ENCODE data around the gene RBM20. TPM values are rescaled to one million over a fixed set of nuclear protein-coding genes. Genes with fewer than 3 reads are reported as not detected.
"Not testable (repeated sequence)": the region's sequence is repeated elsewhere in the genome, so short reads cannot be mapped to it uniquely, and the experiment has no call there.

The RBM20 gene
- total RNA-seq, 1 donor from 2014 or later, result 0.67 TPM

GRCh38 chr10:110867011-110867806 is 223.1 kb downstream of the RBM20 start:
- DNase-seq (ENCODE audit: low spot score); intact Hi-C loops (cut with DNase I); ATAC-seq: not testable (repeated sequence)

- DNase-seq (ENCODE audit: low spot score) (no peak), ATAC-seq (no peak)
- intact Hi-C loops (cut with DNase I), result no loop called here
Observed at GRCh38 chr10:110867807-110868465, 223.8 kb downstream of the RBM20 start.

DNA sequence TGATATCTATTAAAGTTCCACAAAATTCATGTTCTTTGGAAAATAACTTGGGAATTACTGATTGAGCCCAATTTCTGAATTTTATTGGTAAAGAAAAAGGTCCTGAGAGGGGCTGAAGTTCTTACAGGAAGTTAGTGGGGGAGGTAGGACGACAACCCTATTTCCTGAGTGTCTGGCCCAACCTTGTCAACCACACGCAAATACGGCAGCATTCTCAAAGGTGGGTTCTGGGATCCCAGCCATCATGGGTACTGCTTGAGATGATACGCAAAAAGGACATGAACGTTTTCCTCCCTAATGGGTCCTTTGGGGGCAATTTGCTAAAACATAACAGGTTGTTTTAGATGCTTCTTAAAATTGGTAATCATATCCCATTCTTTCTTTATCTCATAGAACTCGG is 224.8 kb downstream of the RBM20 start:
- intact Hi-C loops (cut with DNase I), result no loop called here
- DNase-seq (ENCODE audit: low spot score) (no peak), ATAC-seq (no peak)

- intact Hi-C loops (cut with DNase I), result no loop called here
- ATAC-seq (peak; percentile 0), DNase-seq (ENCODE audit: low spot score) (no peak)
Observed at GRCh38 chr10:110870823-110871297, 226.7 kb downstream of the RBM20 start.

DNA sequence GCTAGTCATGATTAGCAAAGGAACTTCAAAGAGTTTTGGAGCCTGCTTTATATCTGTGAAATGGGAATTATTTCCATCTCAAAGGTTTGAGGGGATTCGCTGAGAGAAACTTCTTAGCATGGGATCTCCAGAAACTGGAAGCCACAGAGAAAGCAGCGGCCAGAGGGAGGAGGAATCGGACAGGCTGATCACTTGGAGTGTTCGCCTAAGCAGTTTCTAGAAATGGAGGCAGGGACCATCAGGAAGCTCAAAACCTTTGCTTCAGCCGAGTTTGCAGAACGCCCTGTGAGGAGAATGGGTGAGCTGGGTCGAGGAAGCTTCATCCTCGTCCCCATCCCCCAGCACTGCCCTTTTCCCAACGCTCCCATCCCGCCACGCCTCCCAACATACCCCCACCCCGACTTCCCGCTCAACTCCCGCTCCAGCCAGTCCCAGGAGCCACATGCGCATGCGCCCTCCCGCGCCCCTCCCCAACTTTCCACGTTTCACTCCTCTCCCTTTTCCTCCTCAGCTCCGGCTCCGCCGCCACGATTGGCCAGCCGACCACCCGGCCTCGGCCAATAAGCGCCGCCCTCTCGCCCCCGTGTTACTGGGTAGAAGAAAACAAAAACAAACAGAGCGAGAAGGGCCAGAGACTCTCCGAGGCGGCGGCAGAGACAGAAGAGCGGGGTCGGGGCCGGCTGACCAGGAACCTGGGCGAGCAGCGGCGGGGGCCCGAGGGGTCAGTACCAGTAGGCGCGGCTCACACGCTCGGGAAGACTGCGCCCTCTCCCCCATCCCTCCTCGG is 227.4 kb downstream of the RBM20 start, which contains the start of gene PDCD4:
PDCD4 (plus strand) TSS at position 631 of the 787 bp plus-strand sequence. CDS start 4,100 bp downstream, outside the sequence.
- DNase-seq (ENCODE audit: low spot score) (peak; percentile 100), ATAC-seq (peak; percentile 97)
- intact Hi-C loops (cut with DNase I), result no loop called here

DNA sequence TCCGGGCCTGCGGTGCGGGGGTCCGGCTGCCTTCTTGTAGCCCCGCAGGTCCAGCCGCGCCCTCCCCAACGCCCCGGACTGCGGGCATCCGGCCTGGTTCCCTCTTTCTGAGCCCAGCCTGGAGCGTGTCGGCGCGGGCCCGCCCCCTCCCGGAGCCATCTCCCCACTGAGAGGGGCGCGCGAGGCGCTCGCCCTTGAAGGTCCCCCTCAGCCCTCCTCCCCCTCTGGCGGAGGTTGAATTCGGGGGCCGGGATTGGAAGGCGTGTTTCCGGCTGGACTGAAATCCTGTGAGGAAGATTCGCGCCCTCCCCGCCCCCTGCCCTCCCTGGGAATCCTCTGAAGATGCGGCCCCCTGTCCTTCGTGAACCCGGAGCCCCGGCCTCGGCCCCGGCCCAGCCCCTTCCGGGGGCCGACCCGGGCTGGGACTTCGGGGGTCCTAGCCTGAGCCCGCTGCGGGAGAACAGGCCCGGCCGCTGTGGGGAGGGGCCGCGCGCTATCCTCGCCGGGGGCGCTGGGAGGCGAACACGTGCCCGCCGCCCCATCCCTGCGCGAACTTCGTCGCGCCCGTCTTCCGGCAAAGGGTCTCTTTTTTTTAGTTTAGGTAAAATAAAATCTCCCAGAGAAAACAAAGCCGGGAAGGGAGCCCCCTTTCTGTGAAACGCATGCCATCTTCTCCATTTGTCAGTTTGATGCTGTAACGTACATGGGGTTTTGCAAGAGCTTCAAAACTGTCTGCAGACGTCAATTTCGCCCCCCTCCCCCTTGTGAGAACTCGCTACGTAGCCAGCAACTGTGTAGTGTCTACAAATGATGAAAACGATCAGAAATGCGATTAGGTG is 228.2 kb downstream of the RBM20 start:
- ATAC-seq (peak; percentile 63), DNase-seq (ENCODE audit: low spot score) (peak; percentile 86)
- intact Hi-C loops (cut with DNase I), result no loop called here

GRCh38 chr10:110872984-110873923 is 229.1 kb downstream of the RBM20 start:
- intact Hi-C loops (cut with DNase I), result no loop called here
- ATAC-seq (no peak), DNase-seq (ENCODE audit: low spot score) (no peak)

- no peak for DNase-seq (ENCODE audit: low spot score)
- intact Hi-C loops (cut with DNase I), result no loop called here
- ATAC-seq, result no peak
Observed at GRCh38 chr10:110873951-110874350, 229.8 kb downstream of the RBM20 start.

GRCh38 chr10:110876000-110876399 is 231.9 kb downstream of the RBM20 start:
- ATAC-seq (no peak), DNase-seq (ENCODE audit: low spot score) (no peak)
- intact Hi-C loops (cut with DNase I), result no loop called here

- intact Hi-C loops (cut with DNase I), result no loop called here
- no peak for DNase-seq (ENCODE audit: low spot score)
Observed at GRCh38 chr10:110876788-110877187, 232.7 kb downstream of the RBM20 start.

DNA sequence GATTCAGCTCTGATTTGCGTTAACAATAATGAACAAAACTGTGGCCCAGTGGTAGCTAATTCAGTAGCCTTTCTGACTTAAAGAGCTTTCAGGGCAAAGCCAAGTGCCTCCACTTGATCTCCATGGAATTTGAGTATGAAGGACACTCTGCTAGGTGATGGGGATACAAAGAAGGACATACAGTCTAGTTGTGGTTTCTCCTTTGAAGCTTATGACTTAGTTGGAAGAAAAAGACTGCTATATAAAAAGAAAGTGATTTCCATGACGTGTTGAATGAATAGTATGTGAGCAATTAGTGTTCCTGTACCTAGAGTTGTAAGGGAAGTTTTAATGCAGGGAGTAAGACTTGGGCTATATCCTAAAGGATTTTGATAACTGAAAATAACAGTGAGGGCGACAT is 235.9 kb downstream of the RBM20 start:
- no peak for ATAC-seq
- intact Hi-C loops (cut with DNase I), result no loop called here
- DNase-seq (ENCODE audit: low spot score), result no peak

More at GRCh38 chr10:110876788-110877187, 232.7 kb downstream of the RBM20 start:
- ATAC-seq, result no peak

DNA sequence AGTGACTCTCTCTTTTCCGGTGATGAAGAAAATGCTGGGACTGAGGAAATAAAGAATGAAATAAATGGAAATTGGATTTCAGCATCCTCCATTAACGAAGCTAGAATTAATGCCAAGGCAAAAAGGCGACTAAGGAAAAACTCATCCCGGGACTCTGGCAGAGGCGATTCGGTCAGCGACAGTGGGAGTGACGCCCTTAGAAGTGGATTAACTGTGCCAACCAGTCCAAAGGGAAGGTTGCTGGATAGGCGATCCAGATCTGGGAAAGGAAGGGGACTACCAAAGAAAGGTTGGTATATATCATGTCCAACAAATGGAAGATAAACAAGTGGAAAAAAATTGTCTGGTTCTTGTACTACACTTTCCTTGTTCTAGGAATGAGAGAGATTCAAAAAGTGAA is 237.1 kb downstream of the RBM20 start:
- intact Hi-C loops (cut with DNase I), result no loop called here
- DNase-seq (ENCODE audit: low spot score) (no peak), ATAC-seq (no peak)

DNA sequence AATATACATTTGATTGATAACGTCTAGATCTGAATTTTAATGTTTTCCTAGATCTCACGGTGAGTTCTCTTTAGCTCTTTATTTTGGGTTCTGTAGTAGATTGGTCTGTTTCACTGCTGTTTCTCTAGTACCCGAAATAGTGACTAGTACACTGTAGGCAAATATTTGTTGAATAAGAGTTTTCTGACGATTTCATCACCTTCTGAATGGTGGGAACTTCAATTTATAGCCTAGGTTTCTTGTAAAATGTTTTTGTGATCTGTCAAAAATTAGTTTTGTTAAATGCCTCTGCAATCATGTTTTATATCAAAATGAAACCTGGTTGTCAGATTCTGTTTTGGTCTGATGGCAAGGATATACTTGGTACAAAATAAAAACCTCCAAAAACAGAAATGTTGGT is 237.8 kb downstream of the RBM20 start:
- ATAC-seq (no peak), DNase-seq (ENCODE audit: low spot score) (no peak)
- intact Hi-C loops (cut with DNase I), result no loop called here

DNA sequence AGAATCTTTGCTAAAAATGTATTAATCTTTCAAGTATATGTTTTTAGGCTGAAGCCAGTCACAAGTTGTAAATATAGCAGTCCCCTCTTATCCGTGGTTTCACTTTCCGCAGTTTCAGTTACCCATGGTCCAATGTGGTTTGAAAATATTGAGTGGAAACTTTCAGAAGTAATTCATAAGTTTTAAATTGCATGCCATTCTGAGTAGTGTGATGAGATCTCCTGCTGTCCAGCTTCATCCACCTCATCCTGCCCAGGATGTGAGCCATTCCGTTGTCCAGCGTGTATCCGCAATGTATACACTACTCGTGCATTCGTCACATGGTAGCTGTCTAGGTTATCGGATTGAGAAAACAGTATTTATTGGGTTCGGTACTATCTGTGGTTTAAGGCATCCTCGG is 239.8 kb downstream of the RBM20 start:
- ATAC-seq, result no peak
- DNase-seq (ENCODE audit: low spot score), result no peak
- intact Hi-C loops (cut with DNase I), result no loop called here

- DNase-seq (ENCODE audit: low spot score) (no peak), ATAC-seq (no peak)
- intact Hi-C loops (cut with DNase I), result no loop called here
Observed at GRCh38 chr10:110885932-110886674, 242.0 kb downstream of the RBM20 start.

GRCh38 chr10:110887560-110887959 is 243.4 kb downstream of the RBM20 start:
- intact Hi-C loops (cut with DNase I), result no loop called here
- no peak for ATAC-seq
- no peak for DNase-seq (ENCODE audit: low spot score)
